GM23338 (cell line): ENCODE measurements around the gene SCML1.

Experiments
- CTCF ChIP-seq, 2 experiments: fragments of 200-600 bp in 1 of 2; sonication (generic) in 1 of 2; conservative IDR thresholded peaks; 2 replicates each; pipeline versions ENCODE4 v1.5.1 to v1.6.1; 2016 to 2017; ENCODE audit warnings: antibody characterized with exemption in 2 of 2, low read depth in 2 of 2, mild to moderate bottlenecking in 2 of 2, moderate library complexity in 1 of 2
- ETS1 ChIP-seq: IDR thresholded peaks from 2 replicates; pipeline ENCODE4 v1.6.1; 2016; ENCODE audit warnings: antibody characterized with exemption
- EZH2 ChIP-seq: fragments of 200-600 bp; sonication (generic); IDR thresholded peaks from one replicate; pipeline ENCODE4 v1.8.0; 2017; ENCODE audit warnings: antibody characterized with exemption, mild to moderate bottlenecking, low read depth; ENCODE audit not compliant: unreplicated experiment
- EZH2phosphoT487 ChIP-seq: fragments of 200-600 bp; sonication (generic); IDR thresholded peaks from one replicate; pipeline ENCODE4 v1.8.1; 2018; ENCODE audit warnings: antibody characterized with exemption; ENCODE audit not compliant: unreplicated experiment
- POLR2AphosphoS5 ChIP-seq: IDR thresholded peaks from 2 replicates; pipeline ENCODE4 v1.6.1; 2016; ENCODE audit warnings: antibody characterized with exemption, low read depth
- REST ChIP-seq: IDR thresholded peaks from one replicate; pipeline ENCODE4 v1.6.1; 2018; ENCODE audit warnings: antibody characterized with exemption; ENCODE audit not compliant: unreplicated experiment
- STAT1 ChIP-seq: IDR thresholded peaks from one replicate; pipeline ENCODE4 v1.6.1; 2016; ENCODE audit warnings: antibody characterized with exemption; ENCODE audit not compliant: unreplicated experiment
- ZNF114 ChIP-seq: fragments of 250-450 bp; sonication (Bioruptor Pico); IDR thresholded peaks from 2 replicates; pipeline ENCODE4 v1.5.0; 2020; ENCODE audit warnings: mild to moderate bottlenecking, moderate library complexity

GRCh38 chrX:17737710-17737985, 355 bp downstream of the SCML1 start:
- TF ChIP-seq CTCF (conservative IDR thresholded peaks at IDR 0.05; ENCODE audit: low read depth in 2 of 2) (no peak), EZH2 (no peak), POLR2AphosphoS5 (no peak), EZH2phosphoT487 (no peak), ETS1 (no peak), STAT1 (no peak), ZNF114 (CRISPR knock-in tag) (no peak), REST (no peak)
